ENCODE results near the gene MDGA2. TPM values are rescaled to one million over a fixed set of nuclear protein-coding genes. Genes with fewer than 3 reads are reported as not detected.

MDGA2 gene
- under 1 TPM in 1 of 4 donors, not detected in 3; 0.16 TPM for total RNA-seq

DNA sequence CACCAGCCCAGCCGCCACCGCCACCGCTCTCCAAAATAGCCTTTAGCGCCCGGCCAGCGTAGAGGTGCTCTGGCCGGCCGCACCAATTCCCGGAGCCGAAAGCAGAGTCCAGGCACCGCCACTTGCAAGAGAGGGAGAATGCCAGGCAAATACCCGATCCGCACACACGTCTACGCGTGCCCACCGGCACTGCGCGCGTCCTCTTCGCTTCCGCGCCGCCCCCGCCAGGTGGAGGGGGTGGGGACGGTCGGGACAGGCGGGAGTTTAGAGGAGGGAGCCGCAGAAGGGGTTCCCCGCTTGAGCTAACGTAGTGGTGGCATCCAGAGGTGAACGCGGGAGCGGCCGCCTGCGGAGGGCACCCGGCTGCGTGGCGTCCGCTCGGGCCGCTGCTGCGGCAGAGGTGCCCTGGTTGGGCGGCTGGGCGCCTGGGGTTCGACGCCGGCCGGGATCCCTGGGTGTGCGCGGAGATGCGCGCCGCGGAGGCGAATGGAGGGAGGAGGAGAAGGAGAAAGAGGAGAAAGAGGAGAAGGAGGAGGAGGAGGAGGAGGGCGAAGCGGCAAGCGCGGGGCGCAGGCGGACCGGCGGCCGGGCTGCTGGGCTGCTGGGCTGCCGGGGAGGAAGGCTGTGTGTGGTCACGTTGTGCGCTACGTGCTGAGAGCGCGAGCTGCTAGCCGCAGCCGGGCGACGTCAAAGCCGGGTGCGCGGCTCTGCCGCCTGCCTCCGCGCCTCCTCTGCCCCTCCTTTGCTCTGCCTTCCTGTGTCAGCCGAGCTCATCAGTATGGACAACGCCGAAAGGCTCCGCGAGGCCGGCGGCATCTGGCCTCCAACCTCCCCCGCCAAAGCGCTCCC, at the start of gene MDGA2:
MDGA2 (minus strand) TSS at position 140 of the 849 bp plus-strand sequence.
- TF ChIP-seq, protein P1, sequence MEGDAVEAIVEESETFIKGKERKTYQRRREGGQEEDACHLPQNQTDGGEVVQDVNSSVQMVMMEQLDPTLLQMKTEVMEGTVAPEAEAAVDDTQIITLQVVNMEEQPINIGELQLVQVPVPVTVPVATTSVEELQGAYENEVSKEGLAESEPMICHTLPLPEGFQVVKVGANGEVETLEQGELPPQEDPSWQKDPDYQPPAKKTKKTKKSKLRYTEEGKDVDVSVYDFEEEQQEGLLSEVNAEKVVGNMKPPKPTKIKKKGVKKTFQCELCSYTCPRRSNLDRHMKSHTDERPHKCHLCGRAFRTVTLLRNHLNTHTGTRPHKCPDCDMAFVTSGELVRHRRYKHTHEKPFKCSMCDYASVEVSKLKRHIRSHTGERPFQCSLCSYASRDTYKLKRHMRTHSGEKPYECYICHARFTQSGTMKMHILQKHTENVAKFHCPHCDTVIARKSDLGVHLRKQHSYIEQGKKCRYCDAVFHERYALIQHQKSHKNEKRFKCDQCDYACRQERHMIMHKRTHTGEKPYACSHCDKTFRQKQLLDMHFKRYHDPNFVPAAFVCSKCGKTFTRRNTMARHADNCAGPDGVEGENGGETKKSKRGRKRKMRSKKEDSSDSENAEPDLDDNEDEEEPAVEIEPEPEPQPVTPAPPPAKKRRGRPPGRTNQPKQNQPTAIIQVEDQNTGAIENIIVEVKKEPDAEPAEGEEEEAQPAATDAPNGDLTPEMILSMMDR (IDR thresholded peaks at IDR 0.05): no peak
- DNase-seq (ENCODE audit: low spot score) (no peak), ATAC-seq (ENCODE audit: low FRiP score) (peak; percentile 19)

DNA sequence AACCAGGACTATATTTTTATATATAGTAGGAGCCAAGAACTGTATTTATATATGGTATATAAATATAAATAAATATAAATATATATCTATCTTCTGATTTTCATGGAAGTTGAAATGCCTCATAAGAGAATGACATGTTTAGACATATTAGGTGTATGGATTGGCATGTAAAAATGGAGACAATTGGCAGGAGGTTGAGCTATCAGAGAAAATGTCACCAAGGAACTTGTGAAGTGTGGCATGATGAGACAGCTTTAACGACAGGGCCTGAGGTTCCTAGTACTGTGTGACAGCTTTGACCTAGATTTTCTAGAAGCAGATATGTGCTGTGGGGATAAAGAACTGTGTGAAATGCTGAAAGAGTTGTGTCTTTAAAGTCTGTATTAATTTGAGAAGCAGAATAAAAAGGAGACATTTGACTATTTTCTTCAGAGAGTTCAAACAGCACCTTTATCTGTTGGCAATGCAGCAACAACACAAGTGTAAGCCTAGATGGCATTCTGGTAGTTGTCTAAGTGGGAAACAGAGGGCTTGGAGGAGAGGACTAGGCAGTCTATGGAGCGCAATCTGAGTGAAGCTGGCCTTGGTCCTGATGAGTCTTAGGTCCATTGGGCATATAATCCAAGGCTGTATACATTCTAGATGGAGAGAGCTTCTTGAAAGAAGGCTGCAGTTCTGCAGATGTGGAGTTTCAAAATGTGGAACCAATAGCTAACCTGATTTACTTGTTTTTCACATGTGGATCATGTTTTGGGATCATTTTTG, 47.7 kb upstream of the MDGA2 start:
- DNase-seq (ENCODE audit: low spot score) (no peak), ATAC-seq (ENCODE audit: low FRiP score) (no peak)
- TF ChIP-seq, protein P1 (IDR thresholded peaks at IDR 0.05): no peak

DNA sequence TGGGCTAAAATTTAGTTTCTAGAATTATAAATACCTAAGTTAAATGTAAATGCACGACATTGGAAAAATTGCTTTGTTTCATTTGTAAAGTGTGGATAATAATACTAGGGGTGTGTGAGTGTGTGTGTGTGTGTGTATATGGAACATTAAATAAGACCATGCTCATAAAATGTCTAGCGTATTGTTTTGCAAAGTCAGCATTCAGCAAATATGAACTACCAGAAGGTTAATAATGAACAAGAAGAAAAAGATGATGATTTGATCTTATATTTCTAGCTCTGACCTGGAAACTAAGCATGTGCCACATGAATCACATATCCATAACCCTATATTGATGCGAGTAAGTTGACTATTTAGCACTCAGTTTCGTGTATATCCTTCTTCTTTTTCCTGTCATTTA, 44.9 kb upstream of the MDGA2 start:
- DNase-seq (ENCODE audit: low spot score): no peak
- no peak for ATAC-seq (ENCODE audit: low FRiP score)
- TF ChIP-seq, protein P1 (IDR thresholded peaks at IDR 0.05): no peak

DNA sequence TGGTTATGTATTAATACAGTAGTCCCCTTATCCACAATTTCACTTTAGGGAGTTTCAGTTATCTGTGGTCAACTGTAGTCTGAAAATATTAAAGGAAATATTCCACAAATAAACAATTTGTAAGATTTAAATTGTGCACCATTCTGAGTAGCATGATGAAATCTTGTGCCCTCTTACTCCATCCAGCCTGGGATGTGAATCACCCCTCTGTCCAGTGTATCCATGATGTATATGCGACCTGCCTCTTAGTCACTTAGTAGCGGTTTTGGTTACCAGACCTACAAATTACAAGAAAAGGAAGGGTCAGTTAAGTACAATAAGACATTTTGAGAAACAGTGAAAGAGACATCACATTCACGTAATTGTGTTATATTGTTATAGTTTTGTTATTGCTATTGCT, 39.9 kb upstream of the MDGA2 start:
- TF ChIP-seq, protein P1 (IDR thresholded peaks at IDR 0.05): no peak
- DNase-seq (ENCODE audit: low spot score): no peak
- ATAC-seq (ENCODE audit: low FRiP score): no peak

DNA sequence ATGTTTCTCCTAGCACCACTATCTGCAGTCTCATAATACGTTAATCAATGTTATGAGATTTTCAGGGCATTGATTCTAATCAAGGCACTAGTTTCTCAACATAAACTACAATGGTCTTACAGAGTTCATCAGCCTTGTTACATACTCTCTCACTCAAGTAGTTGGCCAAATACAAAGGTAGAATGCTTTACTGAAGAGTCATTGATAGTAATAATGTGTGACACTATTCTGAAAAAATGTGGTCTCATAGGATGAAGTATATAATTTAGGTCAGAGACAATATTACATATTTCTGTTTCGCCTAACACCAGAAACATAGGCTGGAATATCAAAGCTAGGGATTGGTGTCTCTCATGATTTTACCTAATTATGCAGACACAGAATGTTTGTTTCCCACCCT, 35.2 kb upstream of the MDGA2 start:
- ATAC-seq (ENCODE audit: low FRiP score) (no peak), DNase-seq (ENCODE audit: low spot score) (no peak)
- TF ChIP-seq, protein P1 (IDR thresholded peaks at IDR 0.05): no peak

DNA sequence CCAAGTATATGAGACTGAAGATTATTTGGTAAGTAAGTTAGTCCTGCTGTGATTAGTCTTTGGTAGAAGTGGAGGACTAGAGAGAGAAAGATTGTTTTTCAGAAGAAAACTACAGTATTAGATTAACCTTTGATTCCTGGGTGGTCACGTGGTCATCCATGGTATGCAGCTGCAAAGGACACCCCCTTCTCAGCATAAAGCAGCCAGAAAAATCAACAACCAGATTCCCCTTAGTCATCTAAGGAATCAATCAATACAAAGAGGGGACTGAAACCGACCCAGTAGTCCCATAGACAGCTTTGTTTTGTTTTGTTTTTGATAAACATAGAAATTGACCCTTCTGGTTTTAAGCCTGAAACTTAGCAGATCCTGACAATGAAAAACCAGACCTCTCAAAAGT, 30.3 kb upstream of the MDGA2 start:
- ATAC-seq (ENCODE audit: low FRiP score) (no peak), DNase-seq (ENCODE audit: low spot score) (no peak)
- TF ChIP-seq, protein P1 (IDR thresholded peaks at IDR 0.05): no peak

Measured in omental fat pad (tissue), 4 donors.